ENCODE data around the gene MIS12. TPM values are rescaled to one million over a fixed set of nuclear protein-coding genes. Genes with fewer than 3 reads are reported as not detected.

MIS12 gene
- total RNA-seq, 1 experiment from 2014 or later: 22.6 TPM

- H3K9me3 Mint-ChIP-seq: no peaks in the 10 kb centered on the region
- H3K4me3 Mint-ChIP-seq: no peak overlapping the region
- no peaks in the 10 kb centered on the region for H3K4me1 Mint-ChIP-seq
- no peak overlapping the region for H3K27ac Mint-ChIP-seq
- H3K36me3 Mint-ChIP-seq: no peaks in the 10 kb centered on the region
- peaks cover 1% of the 10 kb centered on the region; the same call in 1 of the 2 replicates for H3K27me3 Mint-ChIP-seq (ENCODE audit: low read depth)
- CTCF ChIA-PET: interaction anchor here (1.2 to 2.1 kb wide), 2 partner anchors 14 to 140 kb away, joined by 4 to 7 read pairs; no protein-coding TSS in a partner anchor
- POLR2A ChIA-PET: interaction anchor here (0.6 kb wide), 1 partner anchor 9 kb away, joined by 3 read pairs; no protein-coding TSS in a partner anchor
- no peak for ATAC-seq
- no peak for TF ChIP-seq ARID4B (CRISPR knock-in tag; IDR thresholded peaks at IDR 0.05; ENCODE audit: borderline replicate concordance)
- TF ChIP-seq USF2 (CRISPR knock-in tag; IDR thresholded peaks at IDR 0.05): no peak
- no peak for TF ChIP-seq ZNF423 (CRISPR knock-in tag; IDR thresholded peaks at IDR 0.05)
- TF ChIP-seq AFF4 (CRISPR knock-in tag; IDR thresholded peaks at IDR 0.05; ENCODE audit: borderline replicate concordance): no peak
- TF ChIP-seq ZNF263 (CRISPR knock-in tag; IDR thresholded peaks at IDR 0.05; ENCODE audit: low read depth): no peak
- TF ChIP-seq ATF1 (CRISPR knock-in tag; IDR thresholded peaks at IDR 0.05): no peak
- no peak for TF ChIP-seq PREB (CRISPR knock-in tag; IDR thresholded peaks at IDR 0.05; ENCODE audit: borderline replicate concordance)
- no peak for TF ChIP-seq IRF1 (CRISPR knock-in tag; IDR thresholded peaks at IDR 0.05)
- no peak for TF ChIP-seq FOXJ3 (CRISPR knock-in tag; IDR thresholded peaks at IDR 0.05; ENCODE audit: borderline replicate concordance)
- TF ChIP-seq HMGXB4 (CRISPR knock-in tag; IDR thresholded peaks at IDR 0.05): no peak
- no peak for TF ChIP-seq JUN (CRISPR knock-in tag; IDR thresholded peaks at IDR 0.05)
- DNase-seq (ENCODE audit: low spot score): no peak
These were observed 41.4 kb downstream of the MIS12 start for GRCh38 chr17:5527601-5528250.
